Suprapubic skin (tissue), 4 donors: Measurements from ENCODE around the gene CYP19A1. TPM values are rescaled to one million over a fixed set of nuclear protein-coding genes. Genes with fewer than 3 reads are reported as not detected.

ENCODE experiments used
- DNase-seq, 2 donors: peaks; one replicate each; pipeline ENCODE4 v3.0.0-alpha.2; 2019; ENCODE audit warnings: low spot score in 2 of 2
- H3K27ac ChIP-seq: fragments of 200-600 bp; sonication (generic); one replicate; pipeline ENCODE4 v1.5.1; 2019
- H3K27me3 ChIP-seq: fragments of 200-600 bp; sonication (generic); one replicate; pipeline ENCODE4 v1.5.1; 2019
- H3K36me3 ChIP-seq: fragments of 200-600 bp; sonication (generic); one replicate; pipeline ENCODE4 v1.5.1; 2019
- H3K4me1 ChIP-seq: fragments of 200-600 bp; sonication (generic); one replicate; pipeline ENCODE4 v1.5.1; 2019
- H3K4me3 ChIP-seq: fragments of 200-600 bp; sonication (generic); one replicate; pipeline ENCODE4 v1.5.1; 2019; ENCODE audit warnings: mild to moderate bottlenecking
- H3K9me3 ChIP-seq: fragments of 200-600 bp; sonication (generic); one replicate; pipeline ENCODE4 v1.5.1; 2019
- EP300 ChIP-seq: sonication (generic); formaldehyde crosslinking; IDR thresholded peaks from one replicate; pipeline ENCODE4 v1.6.1; 2017; ENCODE audit warnings: antibody characterized with exemption
- POLR2A ChIP-seq, 2 donors: fragments of 450-650 bp; IDR thresholded peaks; one replicate each; pipeline ENCODE4 v1.6.1; 2017; ENCODE audit warnings: antibody characterized with exemption in 2 of 2, mild to moderate bottlenecking in 2 of 2, moderate library complexity in 2 of 2
- POLR2AphosphoS5 ChIP-seq, 3 donors: sonication (generic); formaldehyde crosslinking; IDR thresholded peaks; one replicate each; pipeline ENCODE4 v1.6.1; 2017; ENCODE audit warnings: antibody characterized with exemption in 3 of 3
- WGBS: methylation state at CpG from one replicate; pipeline ENCODE4 v1.1.5; 2018; 5-methylcytosine and 5-hydroxymethylcytosine counted together
- total RNA-seq, 4 donors: library from RNA; depleted of rRNA; stranded (reverse); fragments of >200 nt; gene quantifications; one replicate each; pipeline ENCODE4 v1.1.0, GENCODE V29; 2016
- TF ChIP-seq, protein P1 (sequence below), 2 donors: fragments of 200-600 bp in 1 of 2; fragments of 450-650 bp in 1 of 2; sonication (generic) in 1 of 2; IDR thresholded peaks; one replicate each; pipeline ENCODE4 v1.5.1; 2016 to 2019; ENCODE audit warnings: antibody characterized with exemption in 2 of 2, mild to moderate bottlenecking in 1 of 2, moderate library complexity in 1 of 2

Gene CYP19A1
- total RNA-seq, 4 donors from 2014 or later: 2.7 to 6.8 (median 5.6) TPM

DNA sequence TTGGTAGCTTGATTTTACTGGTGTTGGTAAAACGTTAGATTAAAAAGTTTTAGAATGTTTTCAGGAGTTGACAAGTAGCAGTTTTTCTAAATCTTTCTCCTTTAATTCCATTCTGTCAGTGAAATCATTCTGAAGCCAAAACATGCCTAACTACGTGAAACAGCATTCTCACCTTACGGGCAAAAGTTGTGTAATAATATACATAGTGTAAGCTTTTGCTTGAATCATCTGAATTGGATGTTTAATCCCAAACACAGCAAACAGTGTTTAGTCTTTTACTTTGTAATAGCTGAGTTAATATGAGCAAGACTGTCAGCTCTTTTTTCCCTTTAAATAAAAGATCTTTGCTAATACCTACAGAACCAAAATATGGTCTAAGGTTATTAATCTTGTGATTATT, 100.6 kb downstream of the CYP19A1 start:
- Histone ChIP-seq H3K9me3 (no peaks in the 10 kb centered on the region), H3K27me3 (peaks cover 15% of the 10 kb centered on the region), H3K4me3 (no peak overlapping the region), H3K27ac (no peak overlapping the region), H3K36me3 (no peaks in the 10 kb centered on the region), H3K4me1 (no peaks in the 10 kb centered on the region)
- no peak for DNase-seq
- 64% methylated on average over 3 of the region's 3 CpGs for WGBS
- no peak for TF ChIP-seq EP300
- TF ChIP-seq POLR2A (IDR thresholded peaks at IDR 0.05): no peak
- no peak for TF ChIP-seq POLR2AphosphoS5 (IDR thresholded peaks at IDR 0.05)
- TF ChIP-seq, protein P1, sequence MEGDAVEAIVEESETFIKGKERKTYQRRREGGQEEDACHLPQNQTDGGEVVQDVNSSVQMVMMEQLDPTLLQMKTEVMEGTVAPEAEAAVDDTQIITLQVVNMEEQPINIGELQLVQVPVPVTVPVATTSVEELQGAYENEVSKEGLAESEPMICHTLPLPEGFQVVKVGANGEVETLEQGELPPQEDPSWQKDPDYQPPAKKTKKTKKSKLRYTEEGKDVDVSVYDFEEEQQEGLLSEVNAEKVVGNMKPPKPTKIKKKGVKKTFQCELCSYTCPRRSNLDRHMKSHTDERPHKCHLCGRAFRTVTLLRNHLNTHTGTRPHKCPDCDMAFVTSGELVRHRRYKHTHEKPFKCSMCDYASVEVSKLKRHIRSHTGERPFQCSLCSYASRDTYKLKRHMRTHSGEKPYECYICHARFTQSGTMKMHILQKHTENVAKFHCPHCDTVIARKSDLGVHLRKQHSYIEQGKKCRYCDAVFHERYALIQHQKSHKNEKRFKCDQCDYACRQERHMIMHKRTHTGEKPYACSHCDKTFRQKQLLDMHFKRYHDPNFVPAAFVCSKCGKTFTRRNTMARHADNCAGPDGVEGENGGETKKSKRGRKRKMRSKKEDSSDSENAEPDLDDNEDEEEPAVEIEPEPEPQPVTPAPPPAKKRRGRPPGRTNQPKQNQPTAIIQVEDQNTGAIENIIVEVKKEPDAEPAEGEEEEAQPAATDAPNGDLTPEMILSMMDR (IDR thresholded peaks at IDR 0.05): no peak

DNA sequence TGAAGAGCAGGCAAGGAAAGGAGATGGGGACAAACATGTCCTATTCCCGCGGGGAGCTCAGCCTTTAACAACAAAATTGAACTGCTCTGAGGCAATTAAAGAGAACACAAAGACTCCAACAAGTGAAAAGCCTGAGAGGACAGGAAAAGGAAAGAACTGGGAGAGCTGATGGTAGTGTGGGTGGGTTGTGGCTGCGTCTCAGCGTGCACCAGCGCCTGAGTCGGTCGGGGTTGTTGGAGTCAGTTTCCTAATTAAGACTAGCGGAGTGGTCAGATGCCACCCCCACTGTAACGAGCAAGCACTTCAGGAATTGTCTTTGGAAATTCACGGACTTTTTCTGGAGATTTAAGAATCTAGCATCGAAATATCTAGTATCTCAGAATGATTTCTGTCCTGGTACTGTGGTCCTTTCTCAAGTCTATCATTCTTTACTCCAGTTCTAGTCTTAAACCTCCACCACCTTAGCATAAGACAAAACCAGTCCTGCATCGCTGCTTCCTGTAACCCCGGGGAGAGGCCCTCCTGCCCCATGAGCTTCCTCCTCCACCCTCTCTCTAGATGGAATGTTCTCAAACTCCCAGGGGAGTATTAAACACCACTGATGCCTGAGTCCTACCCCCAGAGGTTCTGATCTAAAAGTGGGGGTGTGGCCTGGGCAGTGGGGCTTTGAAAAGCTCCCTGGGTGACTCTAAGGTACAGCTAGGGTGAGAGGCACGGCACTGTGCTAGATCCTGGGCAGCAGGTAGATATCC, 104.0 kb downstream of the CYP19A1 start:
- Histone ChIP-seq H3K27me3 (peaks cover 15% of the 10 kb centered on the region), H3K9me3 (no peaks in the 10 kb centered on the region), H3K4me3 (no peak overlapping the region), H3K4me1 (no peaks in the 10 kb centered on the region), H3K36me3 (no peaks in the 10 kb centered on the region), H3K27ac (no peak overlapping the region)
- WGBS: 59% methylated on average over 14 of the region's 14 CpGs
- DNase-seq: no peak
- TF ChIP-seq POLR2AphosphoS5 (IDR thresholded peaks at IDR 0.05) (no peak), EP300 (no peak), POLR2A (IDR thresholded peaks at IDR 0.05) (no peak)
- TF ChIP-seq, protein P1 (IDR thresholded peaks at IDR 0.05): no peak

DNA sequence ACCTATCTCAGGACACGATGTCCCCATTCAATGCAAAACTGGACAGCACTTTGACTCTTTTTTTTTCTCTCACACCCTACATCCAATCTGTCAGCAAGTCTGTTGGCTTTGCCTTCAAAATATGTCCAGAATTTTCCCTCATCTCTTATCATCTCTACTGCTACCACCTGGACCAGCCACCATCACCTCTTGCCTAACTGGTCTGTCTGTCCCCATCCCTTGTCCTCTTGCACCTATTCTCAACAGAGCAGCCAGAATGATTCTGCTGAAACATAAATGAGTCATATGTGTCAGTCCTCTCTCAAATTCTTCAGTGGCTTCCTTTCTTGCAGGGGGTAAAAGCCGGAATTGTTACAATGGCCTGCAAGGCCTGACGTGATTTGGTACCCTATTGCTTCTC, 105.8 kb downstream of the CYP19A1 start:
- Histone ChIP-seq H3K4me3 (no peak overlapping the region), H3K36me3 (no peaks in the 10 kb centered on the region), H3K9me3 (no peaks in the 10 kb centered on the region), H3K27ac (no peak overlapping the region), H3K27me3 (peaks cover 15% of the 10 kb centered on the region), H3K4me1 (peaks cover 6% of the 10 kb centered on the region)
- 95% methylated on average over 3 of the region's 3 CpGs for WGBS
- TF ChIP-seq, protein P1 (IDR thresholded peaks at IDR 0.05): no peak
- TF ChIP-seq POLR2A (IDR thresholded peaks at IDR 0.05) (no peak), EP300 (no peak), POLR2AphosphoS5 (IDR thresholded peaks at IDR 0.05) (no peak)
- no peak for DNase-seq

DNA sequence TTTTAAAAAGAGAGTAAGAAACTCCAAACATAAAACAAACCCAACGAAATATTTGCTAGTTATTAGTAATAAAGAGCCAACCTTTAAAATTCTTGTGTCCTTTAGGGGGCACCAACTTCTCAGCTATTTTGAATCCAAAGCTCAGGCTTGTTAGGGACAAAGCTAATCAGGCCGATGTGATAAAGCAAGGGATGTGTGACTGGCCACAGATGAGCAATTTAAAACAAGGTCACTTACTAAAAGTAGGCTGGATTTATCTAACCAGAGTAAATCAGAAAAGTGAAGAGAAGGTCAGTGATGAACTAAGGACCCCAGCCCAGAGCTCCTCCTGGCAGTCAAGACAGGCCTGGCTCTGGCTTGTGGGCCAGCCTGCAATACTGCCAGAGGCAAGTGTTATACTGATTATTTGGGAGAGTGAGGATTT, 108.5 kb downstream of the CYP19A1 start:
- Histone ChIP-seq H3K27me3 (peaks cover 11% of the 10 kb centered on the region), H3K4me3 (no peak overlapping the region), H3K27ac (no peak overlapping the region), H3K36me3 (no peaks in the 10 kb centered on the region), H3K9me3 (no peaks in the 10 kb centered on the region), H3K4me1 (peaks cover 6% of the 10 kb centered on the region)
- WGBS: 40% methylated on average over 2 of the region's 2 CpGs
- TF ChIP-seq EP300: no peak
- TF ChIP-seq, protein P1 (IDR thresholded peaks at IDR 0.05): no peak
- TF ChIP-seq POLR2AphosphoS5 (IDR thresholded peaks at IDR 0.05): no peak
- TF ChIP-seq POLR2A (IDR thresholded peaks at IDR 0.05): no peak
- no peak for DNase-seq

DNA sequence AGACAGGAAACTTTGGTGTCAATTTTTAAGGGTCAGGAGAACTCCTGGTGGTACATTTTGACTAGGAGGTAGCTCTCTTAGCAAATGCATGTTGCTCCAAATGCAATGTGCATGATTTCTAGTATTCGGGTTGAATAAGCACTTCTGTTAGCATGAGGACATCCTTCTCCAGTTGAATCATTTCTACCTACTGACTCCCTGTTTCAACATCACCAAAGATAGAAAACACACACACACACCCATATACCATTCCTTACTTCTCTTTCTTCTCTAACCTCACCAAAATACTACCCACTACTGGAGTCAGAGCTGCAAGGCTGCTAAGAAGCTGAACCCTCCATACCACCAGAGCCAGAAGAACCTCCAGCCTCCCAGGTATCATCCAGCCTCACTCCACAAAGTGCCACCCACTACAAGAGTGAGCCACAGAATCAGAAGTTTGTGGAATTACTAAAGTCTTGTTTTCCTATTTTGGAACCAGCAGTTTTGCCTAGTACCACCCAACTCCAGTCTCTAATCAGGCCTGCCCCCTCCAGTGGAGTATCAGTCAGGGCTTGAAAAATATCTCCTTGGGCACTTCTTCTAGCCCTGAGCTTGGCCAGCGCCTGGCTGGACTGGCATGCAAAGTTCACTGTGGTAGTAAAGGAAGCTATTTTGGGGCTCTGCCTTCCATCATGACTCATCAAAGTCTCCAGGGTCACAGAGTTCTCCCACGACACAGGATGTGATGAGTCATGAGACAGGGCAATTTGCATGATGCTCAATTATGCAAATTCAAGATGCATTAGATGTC, 110.3 kb downstream of the CYP19A1 start:
- H3K4me1 ChIP-seq: peaks cover 6% of the 10 kb centered on the region
- no peak for DNase-seq
- H3K36me3 ChIP-seq: no peaks in the 10 kb centered on the region
- H3K27ac ChIP-seq: no peak overlapping the region
- no peaks in the 10 kb centered on the region for H3K27me3 ChIP-seq
- H3K4me3 ChIP-seq: no peak overlapping the region
- WGBS: 35% methylated on average over 3 of the region's 3 CpGs
- TF ChIP-seq, protein P1 (IDR thresholded peaks at IDR 0.05): no peak
- TF ChIP-seq POLR2AphosphoS5 (IDR thresholded peaks at IDR 0.05) (no peak), POLR2A (IDR thresholded peaks at IDR 0.05) (no peak), EP300 (no peak)
- H3K9me3 ChIP-seq: no peaks in the 10 kb centered on the region
